IPS-20b (cell line): ENCODE results near the gene RAPGEF2.

Experiments
- H3K27ac ChIP-seq: one replicate; pipeline ENCODE4 v1.5.1; 2013; ENCODE audit warnings: low read length
- H3K27me3 ChIP-seq: 2 replicates; pipeline ENCODE4 v1.6.1; 2013; ENCODE audit warnings: mild to moderate bottlenecking, low read length, inconsistent platforms; ENCODE audit not compliant: insufficient read depth
- H3K36me3 ChIP-seq: 2 replicates; pipeline ENCODE4 v1.6.1; 2013; ENCODE audit warnings: low read depth, mild to moderate bottlenecking, inconsistent platforms, low read length, moderate library complexity; ENCODE audit not compliant: insufficient read depth
- H3K4me1 ChIP-seq: 2 replicates; pipeline ENCODE4 v1.6.1; 2013; ENCODE audit warnings: mild to moderate bottlenecking, control low read depth, inconsistent platforms, low read length, moderate library complexity; ENCODE audit not compliant: insufficient read depth
- H3K4me3 ChIP-seq: 2 replicates; pipeline ENCODE4 v1.5.1; 2013; ENCODE audit warnings: mild to moderate bottlenecking, low read length, inconsistent platforms
- H3K9ac ChIP-seq: 2 replicates; pipeline ENCODE4 v1.6.1; 2013; ENCODE audit warnings: low read depth, mild to moderate bottlenecking, inconsistent platforms, low read length, moderate library complexity
- H3K9me3 ChIP-seq: 2 replicates; pipeline ENCODE4 v1.6.1; 2013; ENCODE audit warnings: mild to moderate bottlenecking, low read depth, low read length, inconsistent platforms; ENCODE audit not compliant: insufficient read depth

The RAPGEF2 gene

DNA sequence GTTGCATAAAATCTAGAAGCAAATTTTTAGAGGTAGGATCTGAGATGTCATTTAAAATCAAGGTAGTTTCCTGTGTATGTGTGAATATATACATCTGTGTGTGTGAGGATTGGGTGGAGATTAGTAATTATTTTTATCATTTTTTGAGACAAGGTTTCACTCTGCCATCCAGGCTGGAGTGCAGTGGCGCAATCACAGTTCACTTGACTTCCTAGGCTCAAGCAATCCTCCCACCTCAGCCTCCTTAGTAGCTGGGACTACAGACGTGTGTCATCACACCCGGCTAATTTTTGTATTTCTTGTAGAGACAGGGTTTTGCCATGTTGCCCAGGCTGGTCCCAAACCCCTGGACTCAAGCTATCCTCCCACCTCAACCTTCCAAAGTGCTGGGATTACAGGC is 188.3 kb downstream of the RAPGEF2 start:
- Histone ChIP-seq H3K27me3 (no peaks in the 10 kb centered on the region), H3K27ac (no peak overlapping the region), H3K9ac (no peak overlapping the region), H3K9me3 (no peaks in the 10 kb centered on the region), H3K4me1 (no peaks in the 10 kb centered on the region), H3K4me3 (no peak overlapping the region), H3K36me3 (no peaks in the 10 kb centered on the region)

DNA sequence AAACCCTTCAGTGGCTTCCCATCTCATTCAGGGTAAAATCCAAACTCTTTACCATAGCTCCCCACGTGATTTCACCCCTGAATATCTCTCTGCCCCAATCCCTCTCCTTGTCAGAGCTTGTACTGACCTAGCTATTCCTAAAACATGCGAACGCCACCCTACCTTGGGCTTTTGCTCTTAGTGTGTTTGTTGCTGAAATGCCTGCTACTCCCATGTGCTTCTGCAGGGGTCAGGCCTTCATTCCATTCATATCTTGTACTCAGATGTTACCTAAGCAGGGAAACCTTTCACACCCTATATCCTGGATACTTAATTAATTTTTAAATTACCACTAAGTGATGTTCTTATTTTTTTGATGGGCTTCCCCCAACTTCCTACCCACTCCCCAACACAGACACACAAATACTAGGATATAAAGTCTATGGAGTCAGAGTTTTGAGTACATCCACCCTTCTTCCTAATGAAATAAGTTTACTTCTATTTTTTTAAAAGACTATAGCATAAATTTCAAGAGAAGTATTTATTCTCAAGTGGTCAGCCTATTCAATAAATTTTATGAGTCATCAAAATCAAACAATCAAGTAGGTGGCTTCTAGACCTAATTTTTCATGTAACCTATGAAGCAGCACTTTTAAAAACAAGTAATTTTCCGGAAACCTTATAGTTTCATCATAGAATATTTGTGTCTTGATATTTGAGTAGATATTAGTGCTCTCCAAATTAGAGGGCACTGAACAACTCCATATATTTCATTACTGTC is 189.4 kb downstream of the RAPGEF2 start:
- H3K4me3 ChIP-seq, result no peak overlapping the region
- no peak overlapping the region for H3K9ac ChIP-seq
- H3K9me3 ChIP-seq, result no peaks in the 10 kb centered on the region
- H3K36me3 ChIP-seq, result no peaks in the 10 kb centered on the region
- no peaks in the 10 kb centered on the region for H3K27me3 ChIP-seq
- peaks cover 4% of the 10 kb centered on the region; the same call in 1 of the 2 replicates for H3K4me1 ChIP-seq
- no peak overlapping the region for H3K27ac ChIP-seq

GRCh38 chr4:159293811-159294515 is 191.1 kb downstream of the RAPGEF2 start:
- H3K27ac ChIP-seq, result no peak overlapping the region
- H3K4me1 ChIP-seq, result peaks cover 4% of the 10 kb centered on the region; the same call in 1 of the 2 replicates
- no peak overlapping the region for H3K4me3 ChIP-seq
- no peaks in the 10 kb centered on the region for H3K27me3 ChIP-seq
- H3K9me3 ChIP-seq, result no peaks in the 10 kb centered on the region
- no peak overlapping the region for H3K9ac ChIP-seq
- no peaks in the 10 kb centered on the region for H3K36me3 ChIP-seq

DNA sequence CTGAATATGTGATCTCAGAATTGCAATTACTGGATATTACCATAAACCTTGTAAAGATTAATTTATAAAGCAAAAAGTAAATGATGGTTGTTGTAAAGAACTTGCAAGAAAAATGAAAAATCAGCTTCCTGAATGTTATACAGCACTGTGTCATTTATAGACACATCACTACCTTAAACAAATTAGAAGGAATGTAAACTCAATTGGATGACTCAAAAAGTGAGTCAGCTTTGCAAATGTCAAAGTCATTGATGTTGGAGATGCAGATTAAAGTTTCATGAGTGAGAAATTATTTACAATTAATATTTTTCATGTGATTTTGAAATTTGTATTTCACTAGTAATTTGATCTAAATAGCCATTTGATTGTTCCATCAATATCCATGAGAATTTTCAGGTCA is 193.2 kb downstream of the RAPGEF2 start:
- Histone ChIP-seq H3K27ac (no peak overlapping the region), H3K36me3 (no peaks in the 10 kb centered on the region), H3K9me3 (no peaks in the 10 kb centered on the region), H3K9ac (no peak overlapping the region), H3K4me3 (no peak overlapping the region), H3K4me1 (peaks cover 4% of the 10 kb centered on the region; the same call in 1 of the 2 replicates), H3K27me3 (no peaks in the 10 kb centered on the region)

DNA sequence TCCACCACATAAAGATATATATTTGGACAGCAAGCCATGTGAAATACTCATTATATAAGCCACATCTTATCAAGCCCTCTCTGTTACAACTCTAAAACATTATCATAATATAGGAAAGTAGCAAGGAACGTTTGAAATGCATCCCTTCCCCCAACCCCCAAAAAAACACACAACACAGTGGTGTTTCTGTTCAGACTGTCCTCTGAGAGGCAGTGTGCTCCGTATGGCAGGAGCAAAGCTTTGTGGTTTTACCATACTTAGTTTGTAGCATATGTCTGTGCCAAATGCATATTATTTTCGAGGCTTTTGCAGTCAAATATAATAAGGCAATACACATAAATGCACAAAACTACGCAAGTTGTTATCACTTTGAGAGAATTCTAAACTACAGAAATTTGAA is 194.2 kb downstream of the RAPGEF2 start:
- Histone ChIP-seq H3K36me3 (no peaks in the 10 kb centered on the region), H3K4me1 (peaks cover 4% of the 10 kb centered on the region; the same call in 1 of the 2 replicates), H3K4me3 (no peak overlapping the region), H3K27me3 (no peaks in the 10 kb centered on the region), H3K27ac (no peak overlapping the region), H3K9ac (no peak overlapping the region), H3K9me3 (no peaks in the 10 kb centered on the region)

GRCh38 chr4:159298502-159298901 is 195.6 kb downstream of the RAPGEF2 start:
- H3K27me3 ChIP-seq, result no peaks in the 10 kb centered on the region
- H3K4me3 ChIP-seq, result no peak overlapping the region
- no peak overlapping the region for H3K27ac ChIP-seq
- H3K9ac ChIP-seq, result no peak overlapping the region
- H3K9me3 ChIP-seq, result no peaks in the 10 kb centered on the region
- H3K36me3 ChIP-seq, result no peaks in the 10 kb centered on the region
- peaks cover 4% of the 10 kb centered on the region; the same call in 1 of the 2 replicates for H3K4me1 ChIP-seq

GRCh38 chr4:159303435-159303834 is 200.6 kb downstream of the RAPGEF2 start:
- H3K9me3 ChIP-seq, result no peaks in the 10 kb centered on the region
- no peak overlapping the region for H3K4me3 ChIP-seq
- H3K36me3 ChIP-seq, result no peaks in the 10 kb centered on the region
- H3K27ac ChIP-seq, result no peak overlapping the region
- H3K9ac ChIP-seq, result no peak overlapping the region
- no peaks in the 10 kb centered on the region for H3K27me3 ChIP-seq
- peaks cover 6% of the 10 kb centered on the region for H3K4me1 ChIP-seq

- H3K4me1 ChIP-seq, result peaks cover 12% of the 10 kb centered on the region
- no peak overlapping the region for H3K4me3 ChIP-seq
- no peaks in the 10 kb centered on the region for H3K9me3 ChIP-seq
- no peak overlapping the region for H3K27ac ChIP-seq
- H3K36me3 ChIP-seq, result no peaks in the 10 kb centered on the region
- no peak overlapping the region for H3K9ac ChIP-seq
- no peaks in the 10 kb centered on the region for H3K27me3 ChIP-seq
Measured at GRCh38 chr4:159305129-159305528, 202.2 kb downstream of the RAPGEF2 start.

DNA sequence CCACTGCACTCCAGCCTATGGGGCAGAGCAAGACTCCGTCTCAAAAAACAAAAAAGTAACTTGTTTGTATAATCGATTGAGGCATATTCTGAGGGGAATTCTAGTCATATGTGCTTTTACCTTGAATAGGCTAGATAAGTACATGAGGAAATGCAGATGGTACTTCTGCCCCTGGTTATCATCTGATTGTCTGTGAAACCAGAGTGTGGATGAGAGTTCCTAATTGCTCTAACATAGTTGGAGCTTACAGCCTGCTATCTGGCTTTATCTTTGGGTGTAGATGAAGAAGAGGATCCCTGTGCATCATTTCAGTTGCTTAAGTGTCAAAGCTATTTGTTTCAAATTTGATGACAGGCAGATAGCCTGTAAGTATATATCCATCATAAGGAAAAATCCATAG is 205.1 kb downstream of the RAPGEF2 start:
- H3K27ac ChIP-seq, result no peak overlapping the region
- H3K9me3 ChIP-seq, result no peaks in the 10 kb centered on the region
- H3K36me3 ChIP-seq, result no peaks in the 10 kb centered on the region
- no peaks in the 10 kb centered on the region for H3K27me3 ChIP-seq
- H3K4me3 ChIP-seq, result no peak overlapping the region
- no peak overlapping the region for H3K9ac ChIP-seq
- H3K4me1 ChIP-seq, result peaks cover 12% of the 10 kb centered on the region

DNA sequence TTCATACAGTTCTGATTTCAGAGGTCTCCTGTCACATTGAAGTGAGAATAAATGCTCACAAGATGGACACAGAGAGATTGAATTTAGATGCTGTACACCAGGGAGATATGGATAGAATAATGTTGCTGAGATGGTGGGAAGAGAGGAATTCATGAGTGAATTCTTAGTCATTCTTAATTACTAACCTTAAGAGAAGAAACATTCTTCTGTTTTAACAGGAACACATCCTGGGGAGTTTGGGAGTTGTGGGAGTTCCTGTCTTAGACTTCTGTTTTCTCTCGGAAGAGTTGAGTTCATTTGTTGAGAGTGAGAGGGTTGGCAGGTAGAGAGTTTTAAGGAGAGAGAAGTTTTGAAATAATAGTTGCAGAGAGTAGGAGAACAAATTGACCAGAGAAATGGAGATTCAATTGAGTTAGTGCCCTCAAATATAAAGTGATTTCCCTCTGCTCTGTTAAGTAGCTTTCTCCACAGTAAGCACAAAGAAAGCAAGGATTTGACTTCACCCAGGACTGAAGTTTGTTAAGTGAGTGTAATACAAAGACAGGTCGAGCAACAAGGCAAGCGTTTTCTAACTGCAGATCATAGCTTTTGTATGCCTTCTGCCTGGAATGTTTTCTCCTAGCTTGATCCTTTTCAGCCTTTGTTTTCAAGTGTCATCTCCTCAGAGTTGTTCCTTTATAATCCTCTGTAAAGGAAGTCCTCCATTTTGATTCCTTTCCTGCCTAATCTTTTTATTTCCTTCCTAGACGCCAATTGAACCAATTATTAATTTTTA is 205.9 kb downstream of the RAPGEF2 start:
- H3K4me1 ChIP-seq, result peaks cover 12% of the 10 kb centered on the region
- H3K4me3 ChIP-seq, result 0 out of 2 replicates have a peak overlapping the region, but pooled peaks have one; percentile 5
- no peaks in the 10 kb centered on the region for H3K9me3 ChIP-seq
- no peaks in the 10 kb centered on the region for H3K36me3 ChIP-seq
- H3K27ac ChIP-seq, result no peak overlapping the region
- H3K9ac ChIP-seq, result no peak overlapping the region
- no peaks in the 10 kb centered on the region for H3K27me3 ChIP-seq

GRCh38 chr4:159312236-159312635 is 209.4 kb downstream of the RAPGEF2 start:
- H3K9ac ChIP-seq, result no peak overlapping the region
- H3K9me3 ChIP-seq, result no peaks in the 10 kb centered on the region
- peaks cover 12% of the 10 kb centered on the region for H3K4me1 ChIP-seq
- no peak overlapping the region for H3K4me3 ChIP-seq
- no peaks in the 10 kb centered on the region for H3K27me3 ChIP-seq
- H3K36me3 ChIP-seq, result no peaks in the 10 kb centered on the region
- H3K27ac ChIP-seq, result no peak overlapping the region
